ENCODE measurements around the gene MAB21L3. TPM values are rescaled to one million over a fixed set of nuclear protein-coding genes. Genes with fewer than 3 reads are reported as not detected.

MAB21L3 gene
- total RNA-seq, 1 experiment from 2014 or later = 4.8 TPM

DNA sequence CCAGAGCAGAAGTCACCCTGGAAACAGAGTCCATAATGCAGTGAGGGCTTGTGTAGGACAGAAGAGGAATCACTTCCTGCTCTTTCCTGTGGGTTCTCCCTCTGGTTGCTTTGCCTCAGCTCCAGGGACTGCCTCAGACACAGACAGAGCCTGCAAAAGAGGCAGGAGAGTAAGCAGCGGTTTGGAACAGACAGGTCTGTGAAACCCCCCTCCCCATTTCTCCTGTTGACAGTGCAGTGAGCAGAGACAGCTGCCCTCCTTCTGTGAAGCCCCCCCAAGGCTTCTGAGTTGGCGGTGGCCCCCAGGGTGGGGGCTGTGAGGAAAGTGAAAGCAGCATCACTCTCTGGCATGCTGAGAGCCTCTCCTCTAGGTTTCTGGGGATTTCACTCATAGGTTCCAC lies 53.0 kb downstream of the MAB21L3 start:
- intact Hi-C loops (cut with micrococcal nuclease; ENCODE audit: unreplicated experiment) = no loop called here
- POLR2A ChIA-PET (ENCODE audit: low non-redundant PET) = no interaction called here
- BruUV-seq (replicated peaks) = no TSS peak

DNA sequence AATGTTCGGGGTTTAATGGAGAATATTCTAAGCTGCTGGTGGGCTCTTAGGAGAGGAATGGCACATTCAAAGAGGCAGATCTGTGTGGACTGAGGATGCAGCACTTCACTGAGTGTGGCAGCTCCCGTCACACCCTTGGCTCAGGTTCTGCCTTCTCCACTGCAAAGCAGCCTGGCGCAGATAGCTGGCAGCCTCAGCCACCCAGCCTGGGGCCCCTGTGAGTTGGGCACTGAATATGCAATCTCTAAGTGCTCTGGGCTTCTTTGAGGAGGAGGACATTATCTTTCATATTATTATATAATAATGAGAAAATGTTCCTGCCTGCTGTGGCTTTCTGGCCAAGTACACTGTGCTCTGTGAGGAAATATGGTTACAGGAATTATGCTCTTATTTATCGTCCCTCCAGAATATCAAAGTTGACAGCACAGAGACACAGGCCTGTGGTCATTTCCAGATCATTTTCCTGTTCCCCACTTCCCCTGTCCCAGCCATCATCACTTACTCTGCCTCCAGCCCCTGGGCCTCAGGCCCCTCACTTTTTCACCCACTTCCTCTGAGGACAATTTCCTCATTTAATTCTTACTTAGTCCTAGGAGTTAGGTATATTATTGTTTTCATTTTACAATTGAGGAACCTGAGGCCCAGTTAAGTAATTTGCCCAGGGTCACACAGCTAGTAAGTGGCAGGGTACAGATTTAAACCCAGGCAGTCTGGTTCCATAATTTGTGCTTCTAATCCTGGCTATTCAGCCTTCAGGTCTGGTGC lies 53.6 kb downstream of the MAB21L3 start:
- Histone ChIP-seq H3K4me1 (ENCODE audit: insufficient read depth, low read length, poor library complexity, severe bottlenecking) (peaks cover 16% of the 10 kb centered on the region), H3K4me3 (ENCODE audit: low read depth, low read length, poor library complexity, severe bottlenecking) (no peak overlapping the region), H3K27ac (ENCODE audit: low read depth, low read length, poor library complexity, severe bottlenecking) (no peak overlapping the region), H3K36me3 (ENCODE audit: insufficient read depth, low read length, poor library complexity, severe bottlenecking) (no peaks in the 10 kb centered on the region), H3K27me3 (replicated peaks; ENCODE audit: insufficient read depth, low read depth, low read length, poor library complexity) (no peaks in the 10 kb centered on the region), H3K9me3 (ENCODE audit: low read depth, low read length, poor library complexity, severe bottlenecking) (no peaks in the 10 kb centered on the region)
- CTCF ChIA-PET = no interaction called here
- no peak for DNase-seq (ENCODE audit: low spot score)
- TF ChIP-seq EZH2 (IDR thresholded peaks at IDR 0.05; ENCODE audit: borderline replicate concordance, low read depth, low read length, poor library complexity, severe bottlenecking) = no peak
- TF ChIP-seq, protein P1, sequence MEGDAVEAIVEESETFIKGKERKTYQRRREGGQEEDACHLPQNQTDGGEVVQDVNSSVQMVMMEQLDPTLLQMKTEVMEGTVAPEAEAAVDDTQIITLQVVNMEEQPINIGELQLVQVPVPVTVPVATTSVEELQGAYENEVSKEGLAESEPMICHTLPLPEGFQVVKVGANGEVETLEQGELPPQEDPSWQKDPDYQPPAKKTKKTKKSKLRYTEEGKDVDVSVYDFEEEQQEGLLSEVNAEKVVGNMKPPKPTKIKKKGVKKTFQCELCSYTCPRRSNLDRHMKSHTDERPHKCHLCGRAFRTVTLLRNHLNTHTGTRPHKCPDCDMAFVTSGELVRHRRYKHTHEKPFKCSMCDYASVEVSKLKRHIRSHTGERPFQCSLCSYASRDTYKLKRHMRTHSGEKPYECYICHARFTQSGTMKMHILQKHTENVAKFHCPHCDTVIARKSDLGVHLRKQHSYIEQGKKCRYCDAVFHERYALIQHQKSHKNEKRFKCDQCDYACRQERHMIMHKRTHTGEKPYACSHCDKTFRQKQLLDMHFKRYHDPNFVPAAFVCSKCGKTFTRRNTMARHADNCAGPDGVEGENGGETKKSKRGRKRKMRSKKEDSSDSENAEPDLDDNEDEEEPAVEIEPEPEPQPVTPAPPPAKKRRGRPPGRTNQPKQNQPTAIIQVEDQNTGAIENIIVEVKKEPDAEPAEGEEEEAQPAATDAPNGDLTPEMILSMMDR (conservative IDR thresholded peaks at IDR 0.05; ENCODE audit: low read depth, low read length) = no peak
- BruUV-seq (replicated peaks) = no TSS peak
- POLR2A ChIA-PET (ENCODE audit: low non-redundant PET) = no interaction called here
- intact Hi-C loops (cut with micrococcal nuclease; ENCODE audit: unreplicated experiment) = no loop called here

More for the DNA sequence above, 53.0 kb downstream of the MAB21L3 start:
- DNase-seq (ENCODE audit: low spot score) = no peak
- no peaks in the 10 kb centered on the region for H3K9me3 ChIP-seq (ENCODE audit: low read depth, low read length, poor library complexity, severe bottlenecking)
- no peak for TF ChIP-seq EZH2 (IDR thresholded peaks at IDR 0.05; ENCODE audit: borderline replicate concordance, low read depth, low read length, poor library complexity, severe bottlenecking)
- TF ChIP-seq, protein P1 (conservative IDR thresholded peaks at IDR 0.05; ENCODE audit: low read depth, low read length) = no peak
- no peak overlapping the region for H3K4me3 ChIP-seq (ENCODE audit: low read depth, low read length, poor library complexity, severe bottlenecking)
- H3K36me3 ChIP-seq (ENCODE audit: insufficient read depth, low read length, poor library complexity, severe bottlenecking) = no peaks in the 10 kb centered on the region
- CTCF ChIA-PET = no interaction called here
- H3K27ac ChIP-seq (ENCODE audit: low read depth, low read length, poor library complexity, severe bottlenecking) = no peak overlapping the region
- no peaks in the 10 kb centered on the region for H3K27me3 ChIP-seq (replicated peaks; ENCODE audit: insufficient read depth, low read depth, low read length, poor library complexity)
- peaks cover 16% of the 10 kb centered on the region for H3K4me1 ChIP-seq (ENCODE audit: insufficient read depth, low read length, poor library complexity, severe bottlenecking)

DNA sequence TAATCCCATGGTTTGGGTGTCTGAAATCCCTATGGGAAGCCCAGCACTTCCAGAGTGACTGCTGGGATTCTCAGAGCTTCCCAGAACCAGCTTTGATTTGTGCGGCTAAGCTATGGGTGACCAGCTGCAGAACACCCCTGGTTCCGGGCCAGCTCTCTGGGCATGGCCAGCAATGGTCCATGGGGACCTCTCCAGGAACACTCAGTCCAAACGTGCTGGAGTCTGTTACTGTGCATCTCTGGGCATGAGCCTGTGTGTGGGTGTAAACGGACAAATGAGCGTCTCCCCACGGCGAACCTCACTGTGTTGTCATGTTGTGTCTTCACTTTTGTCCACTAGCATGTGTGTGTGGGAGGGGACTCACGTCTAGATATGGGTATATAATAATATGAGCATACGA lies 54.4 kb downstream of the MAB21L3 start:
- H3K36me3 ChIP-seq (ENCODE audit: insufficient read depth, low read length, poor library complexity, severe bottlenecking) = no peaks in the 10 kb centered on the region
- no TSS peak for BruUV-seq (replicated peaks)
- no peaks in the 10 kb centered on the region for H3K9me3 ChIP-seq (ENCODE audit: low read depth, low read length, poor library complexity, severe bottlenecking)
- H3K4me1 ChIP-seq (ENCODE audit: insufficient read depth, low read length, poor library complexity, severe bottlenecking) = peaks cover 16% of the 10 kb centered on the region
- H3K27ac ChIP-seq (ENCODE audit: low read depth, low read length, poor library complexity, severe bottlenecking) = no peak overlapping the region
- intact Hi-C loops (cut with micrococcal nuclease; ENCODE audit: unreplicated experiment) = no loop called here
- no peaks in the 10 kb centered on the region for H3K27me3 ChIP-seq (replicated peaks; ENCODE audit: insufficient read depth, low read depth, low read length, poor library complexity)
- DNase-seq (ENCODE audit: low spot score) = no peak
- ChIA-PET POLR2A (ENCODE audit: low non-redundant PET) (no interaction called here), CTCF (no interaction called here)
- no peak overlapping the region for H3K4me3 ChIP-seq (ENCODE audit: low read depth, low read length, poor library complexity, severe bottlenecking)
- TF ChIP-seq, protein P1 (conservative IDR thresholded peaks at IDR 0.05; ENCODE audit: low read depth, low read length) = no peak
- no peak for TF ChIP-seq EZH2 (IDR thresholded peaks at IDR 0.05; ENCODE audit: borderline replicate concordance, low read depth, low read length, poor library complexity, severe bottlenecking)

All from A673 (cell line).